SK-N-SH (cell line): ENCODE data around the gene TUBD1. TPM values are rescaled to one million over a fixed set of nuclear protein-coding genes. Genes with fewer than 3 reads are reported as not detected.
"Not testable (repeated sequence)": the region's sequence is repeated elsewhere in the genome, so short reads cannot be mapped to it uniquely, and the experiment has no call there.

ENCODE experiments used
- CTCF ChIA-PET: fragments of 300-600, 350-600 bp; formaldehyde crosslinking; extraction: SDS; loops from one replicate; lab custom pipeline; 2021; lab: Yijun Ruan, JAX
- POLR2A ChIA-PET: fragments of 350-600 bp; sonication (Branson Sonifier 250); formaldehyde crosslinking; extraction: SDS; loops from one replicate; lab custom pipeline; 2020; ENCODE audit warnings: antibody characterized with exemption, inconsistent platforms; lab: Yijun Ruan, JAX
- DNase-seq: peaks from one replicate; pipeline ENCODE4 v3.0.0; 2012
- H2AFZ ChIP-seq: fragments of 200-600 bp; sonication (generic); 2 replicates; pipeline ENCODE4 v1.8.1; 2016; ENCODE audit warnings: antibody characterized with exemption, mild to moderate bottlenecking, low read depth
- H3F3A ChIP-seq: fragments of 200-600 bp; sonication (generic); replicated peaks from 2 replicates; pipeline ENCODE3; 2016; ENCODE audit warnings: antibody characterized with exemption, mild to moderate bottlenecking; ENCODE audit not compliant: insufficient read depth
- H3K27ac ChIP-seq, 2 experiments: fragments of 200-500 bp in 1 of 2; fragments of 200-600 bp in 1 of 2; sonication (Bioruptor generic) in 1 of 2; sonication (generic), shearing (Covaris generic) in 1 of 2; 2 replicates each; pipeline versions ENCODE4 v1.5.1 to v1.6.1; 2014 to 2016; ENCODE audit warnings: low read depth in 2 of 2, inconsistent platforms in 1 of 2, low read length in 1 of 2, mild to moderate bottlenecking in 1 of 2, mixed read lengths in 1 of 2
- H3K27me3 ChIP-seq: fragments of 200-600 bp; sonication (generic), shearing (Covaris generic); 2 replicates; pipeline ENCODE4 v1.6.1; 2016; ENCODE audit warnings: mixed run types; ENCODE audit not compliant: insufficient read depth
- H3K36me3 ChIP-seq, 2 experiments: fragments of 200-500 bp in 1 of 2; fragments of 200-600 bp in 1 of 2; sonication (Bioruptor generic) in 1 of 2; sonication (generic) in 1 of 2; replicated peaks in 1 of 2; 2 replicates each; pipeline versions ENCODE3 to v1.5.1; 2014 to 2016; ENCODE audit warnings: low read length in 1 of 2, mild to moderate bottlenecking in 1 of 2; ENCODE audit not compliant: insufficient read depth in 2 of 2, control insufficient read depth in 1 of 2
- H3K4me1 ChIP-seq, 2 experiments: fragments of 200-500 bp in 1 of 2; fragments of 200-600 bp in 1 of 2; sonication (Bioruptor generic) in 1 of 2; sonication (generic), shearing (Covaris generic) in 1 of 2; 2 replicates each; pipeline versions ENCODE4 v1.5.1 to v1.6.1; 2014 to 2016; ENCODE audit warnings: low read depth in 1 of 2, low read length in 1 of 2, mixed run types in 1 of 2; ENCODE audit not compliant: insufficient read depth in 2 of 2, control insufficient read depth in 1 of 2
- H3K4me2 ChIP-seq: fragments of 200-600 bp; sonication (generic), shearing (Covaris generic); 2 replicates; pipeline ENCODE4 v1.6.1; 2017; ENCODE audit warnings: mixed run types
- H3K4me3 ChIP-seq, 2 experiments: fragments of 200-500 bp in 1 of 2; fragments of 200-600 bp in 1 of 2; sonication (Bioruptor generic) in 1 of 2; sonication (generic), shearing (Covaris generic) in 1 of 2; 2 replicates each; pipeline versions ENCODE4 v1.5.1 to v1.8.1; 2014 to 2016; ENCODE audit warnings: low read depth in 2 of 2, inconsistent platforms in 1 of 2, low read length in 1 of 2, mild to moderate bottlenecking in 1 of 2, mixed read lengths in 1 of 2, moderate library complexity in 1 of 2
- H3K79me2 ChIP-seq: fragments of 200-600 bp; sonication (generic); 2 replicates; pipeline ENCODE4 v1.8.1; 2017; ENCODE audit warnings: mild to moderate bottlenecking; ENCODE audit not compliant: insufficient read depth
- H3K9ac ChIP-seq: fragments of 200-600 bp; sonication (generic); 2 replicates; pipeline ENCODE4 v1.6.1; 2017; ENCODE audit warnings: mixed run types
- H3K9me2 ChIP-seq: fragments of 200-600 bp; sonication (generic); 2 replicates; pipeline ENCODE4 v1.6.1; 2017; ENCODE audit warnings: mixed run types
- H3K9me3 ChIP-seq: fragments of 200-600 bp; sonication (generic); 2 replicates; pipeline ENCODE4 v1.6.1; 2017; ENCODE audit warnings: mixed run types, mild to moderate bottlenecking, moderate library complexity
- H4K20me1 ChIP-seq: fragments of 200-600 bp; sonication (generic); 2 replicates; pipeline ENCODE4 v1.6.1; 2017; ENCODE audit warnings: mild to moderate bottlenecking, mixed run types; ENCODE audit not compliant: insufficient read depth
- NRF1 ChIP-seq: IDR thresholded peaks from 2 replicates; pipeline ENCODE4 v1.6.1; 2012; ENCODE audit warnings: low read depth, mild to moderate bottlenecking, low read length
- REST ChIP-seq: IDR thresholded peaks from 2 replicates; pipeline ENCODE4 v1.6.1; 2012; ENCODE audit warnings: mild to moderate bottlenecking, low read depth, low read length, moderate library complexity
- ZBTB33 ChIP-seq: IDR thresholded peaks from 2 replicates; pipeline ENCODE4 v1.4.0; 2012; ENCODE audit warnings: low read depth, borderline replicate concordance
- WGBS: methylation state at CpG from one replicate; pipeline ENCODE4 v1.1.6; 2017; ENCODE audit warnings: low lambda C conversion rate; 5-methylcytosine and 5-hydroxymethylcytosine counted together
- polyA plus RNA-seq, 3 experiments: library from polyadenylated mRNA; depleted of rRNA; stranded (reverse); fragments of >200 nt; gene quantifications; 2 replicates each; pipeline ENCODE4 v1.2.3, GENCODE V29; 2012
- TF ChIP-seq, protein P1 (sequence below): IDR thresholded peaks from 2 replicates; pipeline ENCODE4; 2012

TUBD1 gene
- polyA plus RNA-seq, 1 of the 3 experiments (the other 2 are of a cell fraction): 3.2 TPM

DNA sequence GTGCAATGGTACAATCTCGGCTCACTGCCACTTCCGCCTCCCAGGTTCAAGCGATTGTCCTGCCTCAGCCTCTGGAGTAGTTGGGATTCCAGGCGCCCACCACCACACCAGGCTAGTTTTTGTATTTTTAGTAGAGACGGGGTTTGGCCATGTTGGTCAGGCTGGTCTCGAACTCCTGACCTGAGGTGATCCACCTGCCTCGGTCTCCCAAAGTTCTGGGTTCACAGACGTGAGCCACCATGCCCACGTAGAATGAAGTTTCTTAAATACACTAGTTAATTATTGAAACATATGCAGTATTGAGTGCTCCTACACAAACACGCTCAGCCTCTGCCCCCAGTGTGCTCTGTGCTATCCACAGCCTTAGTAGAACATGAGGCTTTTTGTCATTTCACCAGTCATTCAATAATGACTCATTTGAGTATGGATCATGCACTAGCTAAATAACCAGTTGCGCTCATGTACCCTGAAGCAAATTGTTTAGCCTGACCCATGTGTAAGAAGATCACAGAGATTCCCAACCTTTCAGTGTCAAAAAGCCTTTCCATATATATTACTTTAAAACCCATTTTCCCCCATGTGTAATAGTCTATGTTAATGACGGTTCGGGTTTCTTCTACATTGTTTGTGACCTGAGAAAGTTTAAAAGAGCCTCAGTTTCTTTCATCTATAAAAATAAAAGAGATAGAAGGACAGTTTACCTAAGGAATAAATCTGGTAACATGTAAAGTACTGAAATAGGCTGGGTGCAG lies 49.7 kb downstream of the TUBD1 start (continued):
- TF ChIP-seq, protein P1, sequence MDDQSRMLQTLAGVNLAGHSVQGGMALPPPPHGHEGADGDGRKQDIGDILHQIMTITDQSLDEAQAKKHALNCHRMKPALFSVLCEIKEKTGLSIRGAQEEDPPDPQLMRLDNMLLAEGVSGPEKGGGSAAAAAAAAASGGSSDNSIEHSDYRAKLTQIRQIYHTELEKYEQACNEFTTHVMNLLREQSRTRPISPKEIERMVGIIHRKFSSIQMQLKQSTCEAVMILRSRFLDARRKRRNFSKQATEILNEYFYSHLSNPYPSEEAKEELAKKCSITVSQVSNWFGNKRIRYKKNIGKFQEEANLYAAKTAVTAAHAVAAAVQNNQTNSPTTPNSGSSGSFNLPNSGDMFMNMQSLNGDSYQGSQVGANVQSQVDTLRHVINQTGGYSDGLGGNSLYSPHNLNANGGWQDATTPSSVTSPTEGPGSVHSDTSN: peak; percentile 66
- TF ChIP-seq REST (peak; percentile 76), NRF1 (no peak), ZBTB33 (no peak)

GRCh38 chr17:59841882-59842263 lies 50.9 kb downstream of the TUBD1 start:
- CTCF ChIA-PET: interaction anchor here (0.8 to 1.4 kb wide), 3 partner anchors 11 to 73 kb away, joined by 3 to 4 read pairs (median 4); no protein-coding TSS in a partner anchor
- H3K9me3 ChIP-seq, H3K27me3 ChIP-seq, H2AFZ ChIP-seq, POLR2A ChIA-PET, H3K9me2 ChIP-seq, DNase-seq: not testable (repeated sequence)
- peak overlapping the region; percentile 100 for H3K9ac ChIP-seq
- peaks cover 27 to 46% of the 10 kb centered on the region in 2 experiments for H3K36me3 ChIP-seq
- H3K27ac ChIP-seq: peak overlapping the region; percentile 95 to 100
- H3K4me2 ChIP-seq: peak overlapping the region; percentile 79
- H3K4me3 ChIP-seq: peak overlapping the region; percentile 53 to 93; a peak in 3 of 4 replicates
- peaks cover 51% of the 10 kb centered on the region for H3K79me2 ChIP-seq
- 20% methylated on average over 4 of the region's 4 CpGs for WGBS
- H4K20me1 ChIP-seq: peaks cover 54% of the 10 kb centered on the region
- peaks cover 4 to 25% of the 10 kb centered on the region in 2 experiments; a peak in 3 of 4 replicates for H3K4me1 ChIP-seq
- H3F3A ChIP-seq: peaks cover 96% of the 10 kb centered on the region
